ENCODE measurements around the gene FAM114A1.

FAM114A1 gene

DNA sequence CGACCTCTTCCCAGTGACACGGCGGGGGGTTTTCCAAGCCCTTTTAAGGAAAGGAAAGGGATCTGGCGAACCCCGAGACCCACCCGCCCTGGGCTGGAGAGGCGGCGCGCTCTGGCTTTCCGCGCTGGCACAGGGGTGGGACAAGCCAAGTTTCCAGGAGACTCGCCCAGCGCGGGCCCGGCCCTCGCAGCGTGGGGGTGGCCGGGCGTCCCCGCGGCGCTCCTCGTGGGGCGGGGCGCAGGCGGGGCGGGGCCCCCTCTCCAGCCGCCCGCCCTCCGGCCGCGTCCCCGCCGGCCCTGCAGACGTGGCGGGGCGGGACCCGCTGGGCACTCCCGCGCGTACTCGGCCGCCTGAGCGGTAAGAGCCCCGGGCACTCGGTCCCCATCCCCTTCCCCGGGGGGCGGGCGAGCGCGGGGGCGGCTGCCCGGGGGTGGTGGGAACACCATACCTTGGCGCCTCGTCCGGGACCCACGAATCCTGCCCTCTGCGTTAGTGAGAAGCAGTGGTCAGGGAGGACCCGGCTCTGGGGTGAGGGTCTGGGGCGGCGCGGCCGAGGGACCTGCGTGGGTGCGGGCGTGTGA is at the start of gene FAM114A1:
TSS of gene FAM114A1 (plus strand) at position 329 of the 581 bp plus-strand sequence. CDS start 10,273 bp downstream, outside the sequence.
- no peak for DNase-seq (ENCODE audit: low read depth)

DNA sequence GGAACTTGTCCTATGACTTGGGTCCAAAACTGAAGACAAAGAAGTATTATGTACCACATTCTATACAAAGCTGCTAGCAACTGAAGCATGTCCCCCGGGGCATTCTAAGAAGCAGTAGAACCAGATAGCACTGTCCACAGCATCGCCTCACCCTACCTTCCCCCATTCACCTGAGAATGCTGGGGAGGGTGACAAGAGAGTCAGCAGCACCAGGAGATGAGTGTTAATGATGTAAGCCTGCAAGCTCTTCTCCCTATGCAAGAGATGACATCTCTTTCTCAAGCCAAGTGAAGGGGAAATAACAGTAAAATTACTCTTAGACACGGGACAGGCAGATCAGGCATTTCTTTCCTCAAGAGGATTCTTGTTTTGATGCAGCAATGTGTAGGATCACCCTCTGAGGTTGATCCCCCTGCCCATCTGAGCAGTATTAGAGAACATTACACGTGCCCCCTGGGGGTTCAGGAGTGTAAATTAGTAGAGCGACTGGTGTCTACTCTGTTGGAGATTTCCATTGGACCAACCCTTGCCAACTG is 49.1 kb upstream of the FAM114A1 start:
- DNase-seq (ENCODE audit: low read depth), result no peak

DNA sequence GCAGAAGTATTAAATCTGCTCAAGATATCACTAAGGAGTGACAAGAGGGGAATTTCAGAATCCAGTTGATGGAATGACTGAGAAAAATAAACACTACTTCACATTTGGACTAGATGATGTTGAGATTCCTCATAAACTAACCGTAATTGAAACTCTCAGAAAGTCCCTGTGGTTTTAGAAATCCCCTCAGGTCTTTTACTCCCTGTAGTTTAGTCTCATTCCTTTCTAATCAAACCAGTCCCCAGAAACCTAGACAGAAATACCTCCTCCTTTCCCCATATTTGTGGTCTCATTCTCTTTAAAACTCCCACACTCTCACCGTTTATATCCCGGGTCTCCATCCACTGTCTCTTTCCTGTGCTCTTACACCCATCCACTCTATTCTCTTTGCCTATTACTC is 48.0 kb upstream of the FAM114A1 start:
- DNase-seq (ENCODE audit: low read depth), result no peak

DNA sequence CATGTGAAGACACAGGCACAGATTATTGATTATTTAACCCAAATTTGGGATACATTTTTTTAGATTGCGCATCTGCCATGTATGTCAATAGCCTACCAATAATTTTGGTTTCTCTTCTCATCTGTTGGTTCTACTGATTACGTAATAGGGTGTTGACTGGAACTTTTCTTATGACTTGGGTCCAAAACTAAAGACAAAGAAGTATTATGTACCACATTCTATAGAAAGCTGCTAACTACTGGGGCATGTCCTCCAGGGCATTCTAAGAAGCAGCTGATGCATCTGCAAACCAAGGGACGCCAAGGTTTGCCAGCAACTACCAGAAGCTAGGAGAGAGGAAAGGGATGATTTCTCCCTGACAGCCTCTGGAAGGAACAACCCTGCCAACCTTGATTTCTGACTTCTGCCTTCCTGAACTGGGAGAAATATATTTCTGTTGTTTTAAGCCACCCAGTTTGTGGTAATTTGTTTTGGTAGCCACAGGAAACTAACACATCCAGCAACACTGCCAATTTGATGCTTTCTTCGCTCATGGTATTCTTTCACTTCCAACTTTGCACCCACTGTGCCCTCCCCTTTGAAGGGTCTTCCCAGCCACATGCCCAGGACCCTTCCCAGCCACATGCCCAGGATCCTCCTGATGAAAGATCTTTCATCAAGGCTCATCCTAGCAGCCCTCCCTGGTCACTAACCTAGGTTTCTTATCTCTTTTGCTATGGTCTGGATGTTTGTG is 47.1 kb upstream of the FAM114A1 start:
- DNase-seq (ENCODE audit: low read depth), result no peak

DNA sequence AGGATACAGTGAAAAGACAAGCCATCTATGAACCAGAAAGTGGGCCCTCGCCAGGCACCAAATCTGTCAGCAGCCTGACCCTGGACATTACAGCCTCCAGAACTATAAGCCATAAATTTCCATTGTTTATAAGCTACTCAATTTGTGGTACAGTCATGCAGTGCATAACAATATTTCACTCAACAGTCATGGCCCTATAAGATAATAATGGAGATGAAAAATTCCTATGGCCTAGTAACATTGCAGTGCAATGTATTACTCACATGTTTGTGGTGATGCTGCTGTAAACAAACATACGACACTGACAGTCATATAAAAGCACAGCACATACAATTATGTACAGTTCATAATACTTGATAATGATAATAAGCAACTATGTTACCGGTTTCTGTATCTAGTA is 45.9 kb upstream of the FAM114A1 start:
- DNase-seq (ENCODE audit: low read depth), result no peak

DNA sequence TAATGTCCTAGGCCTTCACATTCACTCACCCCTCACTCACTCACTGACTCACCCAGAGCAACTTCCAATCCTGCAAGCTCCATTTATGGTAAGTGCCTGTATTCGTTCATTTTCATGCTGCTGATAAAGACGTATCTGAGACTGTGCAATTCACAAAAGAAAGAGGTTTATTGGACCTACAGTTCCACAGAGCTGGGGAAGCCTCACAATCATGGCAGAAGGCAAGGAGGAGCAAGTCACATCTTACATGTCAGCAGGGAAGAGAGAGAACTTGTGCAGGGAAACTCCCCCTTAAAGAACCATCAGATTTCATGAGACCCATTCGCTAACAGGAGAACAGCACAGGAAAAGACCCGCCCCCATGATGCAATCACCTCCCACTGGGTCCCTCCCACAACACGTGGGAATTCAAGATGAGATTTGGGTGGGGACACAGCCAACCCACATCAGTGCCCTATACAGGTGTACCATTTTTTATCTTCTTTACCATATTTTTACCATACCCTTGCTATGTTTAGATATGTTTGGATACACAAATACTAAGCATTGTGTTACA is 44.8 kb upstream of the FAM114A1 start:
- no peak for DNase-seq (ENCODE audit: low read depth)

DNA sequence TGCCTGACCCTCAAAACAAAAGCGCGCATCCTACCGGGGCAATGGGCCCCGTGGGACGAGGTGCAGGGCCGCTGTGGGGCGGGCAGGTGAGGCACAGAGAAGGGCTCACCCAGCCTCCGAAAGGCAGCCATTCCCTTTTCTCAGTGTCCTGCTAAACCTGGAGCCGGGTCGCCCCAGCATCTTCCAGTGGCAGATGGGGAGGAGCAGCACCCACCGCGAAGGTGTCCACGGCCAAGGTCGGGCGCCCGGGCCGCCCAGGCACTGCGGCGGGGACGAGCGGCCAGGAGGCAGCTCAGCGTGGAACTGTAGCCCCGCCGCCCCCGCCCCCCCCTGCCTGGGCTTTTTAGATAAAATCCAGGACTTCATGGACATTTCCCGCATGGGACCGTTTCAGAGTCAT is 43.8 kb upstream of the FAM114A1 start:
- DNase-seq (ENCODE audit: low read depth), result no peak

DNA sequence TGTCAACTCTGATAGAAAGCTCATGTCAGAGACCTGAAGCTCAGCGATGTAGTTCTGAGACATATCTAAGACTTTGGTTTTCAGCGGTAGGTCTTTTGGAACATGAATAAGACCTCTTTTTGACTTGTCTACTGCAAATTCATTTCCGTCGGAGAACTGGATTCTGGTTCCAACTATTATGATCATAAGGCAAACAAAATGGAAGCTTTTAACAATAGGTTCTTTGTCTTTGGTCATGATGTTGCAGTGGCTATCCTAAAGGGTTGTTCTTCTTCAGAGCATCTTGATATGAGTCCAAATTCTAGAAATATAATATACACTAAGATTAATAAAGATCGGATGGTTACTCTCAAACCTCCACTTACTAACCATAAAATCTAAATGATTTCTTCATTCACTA is 38.4 kb upstream of the FAM114A1 start:
- no peak for DNase-seq (ENCODE audit: low read depth)

DNA sequence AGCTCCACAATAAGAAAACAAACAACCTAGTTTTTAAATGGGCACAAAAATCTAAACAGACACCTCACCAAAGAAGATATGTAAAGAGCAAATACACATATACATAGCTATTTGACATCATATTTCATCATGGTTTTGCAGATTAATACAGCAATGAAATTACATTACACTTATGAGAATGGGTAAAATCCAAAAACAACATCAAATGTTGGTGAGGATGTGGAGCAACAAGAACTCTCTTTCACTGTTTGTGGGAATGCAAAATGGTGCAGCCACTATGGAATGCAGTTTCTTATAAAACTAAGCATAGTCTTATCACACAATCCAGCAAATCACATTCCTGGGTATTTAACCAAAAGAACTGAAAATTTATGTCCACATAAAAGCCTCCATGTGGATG is 36.0 kb upstream of the FAM114A1 start:
- no peak for DNase-seq (ENCODE audit: low read depth)

DNA sequence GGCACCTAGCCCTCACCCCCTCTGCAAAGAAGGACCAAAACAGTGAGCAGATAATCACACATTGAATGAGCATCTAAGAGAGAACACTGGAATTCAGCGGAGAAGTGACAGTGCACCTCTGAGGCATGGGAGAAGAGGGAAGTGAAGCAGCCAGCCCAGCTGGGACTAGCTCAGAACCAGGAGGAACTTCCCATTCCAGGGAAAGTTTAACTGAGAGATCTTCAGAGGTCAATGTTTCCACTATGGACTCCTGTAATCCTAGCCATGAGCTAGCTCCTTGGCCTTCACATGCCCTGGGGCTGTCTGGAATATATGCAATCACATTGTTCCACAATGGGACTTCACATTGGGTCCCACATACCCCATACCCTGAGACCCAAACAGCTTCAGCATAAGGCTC is 35.4 kb upstream of the FAM114A1 start:
- no peak for DNase-seq (ENCODE audit: low read depth)

DNA sequence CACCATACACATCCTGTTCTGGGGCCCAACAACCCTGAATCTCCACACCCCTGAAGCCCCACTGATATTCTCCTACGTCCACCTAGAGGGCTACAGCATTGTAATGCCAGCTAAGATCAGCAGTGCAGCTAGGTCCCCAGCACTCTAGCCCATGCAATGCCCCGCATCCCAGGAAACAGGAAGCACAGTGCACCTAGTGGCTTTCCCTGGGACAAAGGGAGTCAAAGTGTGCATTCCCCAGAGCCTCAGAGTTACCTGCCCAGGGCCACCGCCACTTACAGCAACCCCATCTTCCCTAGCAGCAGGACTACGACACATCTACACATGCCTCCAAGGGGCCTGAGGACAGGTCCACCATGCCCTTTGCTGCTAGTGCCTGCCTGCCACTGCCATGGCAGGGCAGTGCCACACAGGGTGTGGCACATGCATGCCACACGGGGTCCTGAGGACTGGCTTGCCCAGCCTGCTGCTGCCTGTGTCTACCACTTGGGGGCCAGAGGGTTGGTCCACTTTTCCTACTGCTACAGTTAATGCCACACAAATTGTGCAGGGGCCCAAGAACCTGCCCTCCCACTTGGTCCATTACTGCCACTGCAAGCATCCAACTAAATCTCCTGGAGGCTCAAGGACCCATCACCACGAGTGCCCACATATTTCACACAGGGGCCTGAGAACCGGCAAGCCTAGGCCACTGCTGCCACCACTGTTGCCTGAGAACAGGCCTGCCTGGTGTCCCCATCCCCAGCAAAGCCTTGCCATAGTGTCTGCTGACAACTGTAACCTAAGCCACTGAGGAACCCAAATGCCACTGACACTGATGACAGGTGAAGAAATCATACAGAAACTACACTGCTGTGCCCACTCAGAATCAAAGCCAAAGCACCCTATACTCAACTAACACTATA is 34.7 kb upstream of the FAM114A1 start:
- no peak for DNase-seq (ENCODE audit: low read depth)

DNA sequence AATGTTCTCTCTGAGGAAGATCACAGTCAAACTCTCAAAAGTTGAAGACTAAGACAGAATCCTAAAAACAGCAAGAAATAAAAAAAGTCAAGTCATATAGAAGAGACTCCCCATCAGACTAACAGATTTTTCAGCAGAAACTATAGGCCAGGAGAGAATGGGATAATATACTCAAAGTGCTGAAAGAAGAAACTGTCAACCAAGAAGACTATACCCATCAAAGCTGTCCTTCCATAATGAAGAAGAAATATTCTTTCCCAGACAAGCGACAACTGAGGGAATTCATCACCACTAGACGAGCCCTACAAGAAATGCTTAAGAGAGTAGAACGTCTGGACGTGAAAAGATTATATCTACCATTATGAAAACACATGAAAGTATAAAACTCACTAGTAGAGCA is 33.0 kb upstream of the FAM114A1 start:
- no peak for DNase-seq (ENCODE audit: low read depth)

DNA sequence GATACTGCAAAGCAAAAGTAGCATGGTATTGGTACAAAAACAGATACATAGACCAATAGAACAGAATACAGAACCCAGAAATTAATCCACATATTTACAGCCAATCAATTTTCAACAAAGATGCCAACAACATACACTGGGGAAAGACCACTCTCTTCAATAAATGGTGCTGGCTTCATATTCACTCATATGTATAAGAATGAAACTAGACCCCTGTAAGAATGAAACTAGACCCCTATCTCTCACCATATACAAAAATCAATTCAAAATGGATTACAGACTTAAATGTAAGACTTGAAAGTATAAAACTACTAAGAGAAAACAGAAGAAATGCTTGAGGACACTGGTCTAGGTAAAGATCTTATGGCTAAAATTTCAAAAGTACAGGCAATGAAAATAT is 30.3 kb upstream of the FAM114A1 start:
- no peak for DNase-seq (ENCODE audit: low read depth)

DNA sequence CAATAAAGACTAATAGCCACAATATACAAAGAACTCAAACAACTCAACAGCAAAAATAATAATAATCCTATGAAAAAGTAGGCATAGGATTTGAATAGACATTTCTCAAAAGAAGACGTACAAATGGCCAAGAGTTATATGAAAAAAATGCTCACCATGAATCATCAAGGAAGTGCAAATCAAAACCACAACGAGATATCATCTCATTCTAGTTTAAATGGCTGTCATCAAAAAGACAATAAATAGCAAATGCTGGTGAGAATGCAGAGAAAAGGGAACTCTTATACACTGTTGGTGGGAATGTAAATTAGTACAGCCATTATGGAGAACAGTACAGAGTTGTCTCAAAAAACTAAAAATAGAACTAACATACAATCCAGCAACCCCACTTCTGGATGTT is 29.8 kb upstream of the FAM114A1 start:
- DNase-seq (ENCODE audit: low read depth), result no peak

DNA sequence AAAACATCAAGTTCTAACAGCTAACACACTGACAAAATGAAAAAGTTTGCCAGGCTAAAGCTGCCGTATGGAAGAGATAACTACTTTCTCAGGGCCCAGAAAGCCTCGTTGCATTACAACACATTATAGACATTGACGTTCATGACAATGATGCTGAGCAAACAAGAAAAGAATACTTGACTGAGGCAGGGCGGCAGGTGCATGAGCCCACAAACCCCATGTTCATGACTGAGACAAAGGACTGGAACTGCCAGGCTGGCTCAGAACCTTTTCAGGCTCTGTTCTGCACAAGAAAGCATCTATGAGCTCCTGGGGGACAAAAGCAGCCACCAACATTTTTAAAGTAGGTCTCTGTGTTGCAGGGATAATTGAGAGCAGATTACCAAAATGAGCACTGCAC is 24.6 kb upstream of the FAM114A1 start:
- no peak for DNase-seq (ENCODE audit: low read depth)

DNA sequence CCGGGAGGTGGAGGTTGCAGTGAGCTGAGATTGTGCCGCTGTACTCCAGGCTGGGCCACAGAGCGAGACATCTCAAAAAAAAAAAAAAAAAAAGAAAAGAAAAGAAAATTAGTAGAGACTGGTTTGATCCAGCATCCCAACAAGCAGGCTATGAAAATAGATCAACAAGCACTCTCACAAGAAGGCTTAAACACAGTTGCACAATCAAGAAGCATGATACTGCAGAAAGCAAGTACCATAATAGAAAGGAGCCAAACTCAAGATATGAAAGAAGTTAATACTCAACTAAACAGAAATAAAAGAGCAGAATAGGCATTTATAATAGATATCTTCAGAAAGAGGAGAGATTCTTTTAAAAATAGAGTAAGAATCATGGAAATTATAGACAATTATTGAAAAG is 21.6 kb upstream of the FAM114A1 start:
- DNase-seq (ENCODE audit: low read depth), result no peak

DNA sequence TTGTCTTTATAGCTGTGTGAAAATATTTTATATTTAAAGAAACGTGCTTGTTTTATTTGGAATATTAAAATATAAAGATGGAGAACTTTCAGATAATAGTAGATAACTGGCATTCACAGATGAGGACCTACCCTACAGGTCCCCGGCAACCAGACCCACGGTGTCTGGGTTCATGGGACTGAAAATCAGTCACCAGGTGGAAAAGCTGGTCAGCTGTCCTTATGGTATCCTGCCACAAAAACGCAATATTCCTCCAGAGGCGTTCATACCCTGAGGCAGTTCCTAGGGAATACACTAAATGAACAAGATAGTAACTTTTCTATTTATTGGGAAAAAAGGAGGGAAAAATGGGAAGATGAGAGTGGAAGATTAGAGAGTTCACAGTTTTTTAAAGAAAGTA is 12.1 kb upstream of the FAM114A1 start:
- DNase-seq (ENCODE audit: low read depth), result no peak

DNA sequence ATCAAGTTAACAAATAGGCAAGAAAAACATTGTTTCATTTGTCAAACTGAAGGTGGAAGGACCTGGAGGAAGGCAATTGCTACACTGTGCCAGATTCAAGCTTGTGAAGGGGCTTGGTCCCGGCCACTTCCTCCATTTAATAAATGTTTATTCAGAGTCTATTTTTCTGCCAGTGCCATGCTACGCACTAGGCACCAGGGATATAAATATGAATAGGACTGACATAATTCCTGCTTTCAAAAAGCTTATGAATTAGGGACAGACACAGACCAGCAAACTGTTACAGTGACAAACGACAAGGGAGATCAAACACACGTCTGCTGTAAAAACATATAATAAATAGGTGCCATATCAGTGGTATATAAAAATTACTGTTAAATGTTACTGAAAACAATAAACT is 11.6 kb upstream of the FAM114A1 start:
- DNase-seq (ENCODE audit: low read depth), result no peak

DNA sequence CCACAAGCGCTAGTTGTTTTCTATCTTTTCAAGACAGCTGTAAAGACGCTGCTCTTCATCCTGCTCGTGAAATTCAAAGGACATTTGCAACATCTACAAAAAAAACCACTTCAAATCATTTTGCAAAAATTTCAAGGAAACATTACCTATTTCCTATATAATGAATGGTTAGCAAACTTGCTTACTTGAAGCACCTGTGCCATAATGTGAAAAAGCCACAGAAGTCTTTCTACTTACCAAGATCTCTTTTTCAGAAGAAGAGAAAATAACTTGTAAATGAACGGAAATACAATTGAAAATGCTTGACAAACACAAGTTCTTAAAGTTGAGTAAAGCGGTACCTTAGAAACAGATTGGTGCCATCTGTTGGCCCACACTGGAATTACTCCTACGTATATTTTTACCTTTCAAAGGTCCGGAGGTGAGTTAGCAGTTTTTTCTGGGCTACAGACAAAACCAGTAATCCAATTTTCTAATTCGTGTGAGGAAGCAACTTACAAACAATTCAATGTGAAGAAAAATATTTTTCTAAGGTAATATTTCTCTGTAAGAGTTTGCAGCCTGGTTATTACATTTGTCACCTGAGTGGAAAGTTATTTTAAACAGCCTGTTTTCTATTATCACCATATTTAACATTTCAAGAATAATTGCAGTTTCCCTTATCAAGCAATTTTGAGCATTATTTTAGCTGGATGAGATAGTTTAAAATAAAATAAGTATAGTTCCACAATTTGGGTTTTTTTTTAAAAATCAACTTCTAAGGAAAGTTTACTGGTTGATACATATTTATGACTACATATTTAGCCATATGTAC is 10.9 kb upstream of the FAM114A1 start, which contains the start of gene TLR6:
TSS of gene TLR6 (minus strand) at position 294 of the 814 bp plus-strand sequence. CDS start 27,344 bp downstream, outside the sequence.
- DNase-seq (ENCODE audit: low read depth), result peak; percentile 19

DNA sequence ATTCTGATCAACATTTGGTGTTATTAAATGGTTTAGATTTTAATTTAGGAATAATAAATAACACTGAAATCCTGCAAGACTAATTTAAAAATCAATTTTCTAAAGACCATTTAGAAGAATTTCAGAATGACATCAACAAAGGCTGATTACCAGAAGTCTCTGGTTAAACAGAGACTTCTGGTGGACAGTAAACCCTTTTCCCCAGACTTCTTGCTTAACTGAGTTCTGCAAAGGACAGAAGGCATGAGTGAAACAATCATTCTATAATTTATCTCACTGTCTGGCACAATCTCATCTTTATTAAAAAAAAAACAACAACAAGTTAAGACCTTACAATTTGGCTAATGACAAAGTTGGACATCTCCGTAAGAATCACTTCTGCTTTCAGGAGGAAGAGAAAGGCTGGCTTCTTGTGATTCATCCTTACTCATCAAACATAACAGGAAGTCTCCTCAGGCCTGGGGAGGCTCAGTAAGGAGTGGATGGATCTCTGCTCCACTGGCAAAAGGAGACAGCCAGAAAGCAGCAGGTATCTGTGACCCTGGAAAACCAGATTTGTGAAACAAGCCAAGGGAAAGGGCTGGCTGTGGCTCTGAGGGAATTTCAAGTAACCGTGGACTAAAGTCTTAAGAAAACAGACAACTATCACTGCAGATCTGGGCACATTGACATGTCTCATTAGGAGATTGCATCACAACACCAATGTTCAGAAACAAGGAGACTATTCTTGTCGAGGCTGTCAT is 10.1 kb upstream of the FAM114A1 start:
- DNase-seq (ENCODE audit: low read depth), result peak; percentile 17

DNA sequence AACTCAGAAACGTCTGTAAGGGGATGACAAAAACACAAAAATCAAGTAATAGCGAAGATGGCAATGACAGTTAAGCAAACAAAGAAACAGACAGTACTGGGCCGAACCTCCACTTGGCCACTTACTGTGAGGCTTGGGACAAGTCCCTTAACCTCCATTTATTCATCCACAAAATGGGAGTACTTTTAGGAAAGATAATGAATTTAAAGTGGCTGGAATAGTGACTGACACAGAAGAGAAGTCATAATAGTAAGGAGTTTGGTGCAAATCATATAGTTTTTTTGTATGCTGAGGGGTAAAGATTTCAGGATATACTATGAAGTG is 9.5 kb upstream of the FAM114A1 start:
- DNase-seq (ENCODE audit: low read depth), result no peak
